ENCODE data around the gene GRIN1. TPM values are rescaled to one million over a fixed set of nuclear protein-coding genes. Genes with fewer than 3 reads are reported as not detected.

GRIN1 gene
- total and polyA plus RNA-seq, 2 donors (not counting 1 experiment from before 2014, with no cell fraction given), result 0.04 TPM; not detected in 1

DNA sequence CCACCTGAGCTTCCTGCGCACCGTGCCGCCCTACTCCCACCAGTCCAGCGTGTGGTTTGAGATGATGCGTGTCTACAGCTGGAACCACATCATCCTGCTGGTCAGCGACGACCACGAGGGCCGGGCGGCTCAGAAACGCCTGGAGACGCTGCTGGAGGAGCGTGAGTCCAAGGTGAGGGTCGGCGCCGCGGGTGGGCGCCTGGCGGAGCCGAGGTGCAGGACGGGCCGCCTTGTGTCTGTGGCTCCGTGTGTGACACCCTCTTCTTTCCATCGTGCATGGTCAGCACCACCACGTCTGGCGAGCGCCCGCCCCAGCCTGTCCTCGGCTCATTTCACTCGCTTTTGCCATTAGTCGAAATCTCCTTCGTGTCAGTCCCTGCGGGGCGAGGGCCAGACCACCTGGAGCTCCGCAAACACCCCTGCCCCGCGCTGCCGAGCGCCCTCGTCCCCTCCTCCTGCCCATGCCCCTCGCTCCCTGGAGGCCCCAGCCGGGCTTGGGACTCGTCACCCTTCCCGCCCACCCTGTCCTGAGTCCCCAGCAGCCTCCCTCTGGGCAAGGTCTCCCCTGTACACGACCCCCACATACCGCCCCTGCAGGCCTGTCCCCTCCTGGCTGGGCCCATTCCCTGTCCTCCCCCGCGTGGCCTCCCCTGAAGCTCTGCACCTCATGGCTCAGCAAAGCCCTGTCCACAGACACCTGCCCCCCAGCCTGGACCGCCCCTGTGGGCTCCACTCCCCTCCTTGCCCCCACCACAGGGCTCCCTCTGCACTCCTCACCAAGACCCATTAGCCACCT is 7.0 kb downstream of the GRIN1 start:
- intact Hi-C loops (cut with micrococcal nuclease), result no loop called here
- H3K4me1 ChIP-seq (ENCODE audit: control insufficient read depth in 2 of 2, insufficient read depth in 2 of 2, low read length in 2 of 2), result peaks cover 0 to 6% of the 10 kb centered on the region in 2 donors
- H3K4me2 ChIP-seq (replicated peaks; ENCODE audit: low read depth, low read length, poor library complexity, severe bottlenecking), result no peak overlapping the region
- ChIA-PET CTCF (no interaction called here), POLR2A (interaction anchor here (0.6 kb wide), 1 partner anchor 8 kb away, joined by 5 read pairs; no protein-coding TSS in a partner anchor)
- Mint-ChIP-seq H3K9me3 (ENCODE audit: insufficient read depth) (no peaks in the 10 kb centered on the region), H3K27ac (no peak overlapping the region), H3K27me3 (peaks cover 31% of the 10 kb centered on the region), H3K4me3 (no peak overlapping the region), H3K4me1 (peaks cover 3% of the 10 kb centered on the region)
- H3K27me3 ChIP-seq (replicated peaks in 1 of 4; ENCODE audit: control extremely low read depth in 1 of 4, control insufficient read depth in 3 of 4, insufficient read depth in 4 of 4, low read length in 3 of 4), result peaks cover 0 to 44% (median 7%) of the 10 kb centered on the region in 4 experiments
- no peaks in the 10 kb centered on the region for H3K36me3 ChIP-seq (replicated peaks in 1 of 2; ENCODE audit: control extremely low read depth in 1 of 2, control insufficient read depth in 1 of 2, extremely low read depth in 1 of 2, insufficient read depth in 2 of 2, low read length in 1 of 2)
- no peaks in the 10 kb centered on the region for H3K79me2 ChIP-seq (ENCODE audit: control insufficient read depth, insufficient read depth, low read length)
- no peak overlapping the region for H3K9ac ChIP-seq (ENCODE audit: low read length)
- no peak overlapping the region for H3K27ac ChIP-seq (ENCODE audit: low read length in 2 of 2)
- no peak overlapping the region for H3K4me3 ChIP-seq (ENCODE audit: control extremely low read depth in 1 of 5, extremely low read depth in 1 of 5, insufficient read depth in 1 of 5, low read depth in 2 of 5, low read length in 4 of 5)
- TF ChIP-seq CTCF (IDR thresholded peaks at IDR 0.05), result no peak
- no peak for TF ChIP-seq EZH2 (IDR thresholded peaks at IDR 0.05; ENCODE audit: borderline replicate concordance, insufficient read depth, low read depth, low read length, poor library complexity, severe bottlenecking)
- H2AFZ ChIP-seq (ENCODE audit: insufficient read depth, low read depth, low read length, poor library complexity, severe bottlenecking), result no peak overlapping the region
- H3K9me3 ChIP-seq (ENCODE audit: control extremely low read depth in 1 of 3, control insufficient read depth in 2 of 3, insufficient read depth in 1 of 3, low read length in 2 of 3), result peaks cover 0 to 22% (median 0%) of the 10 kb centered on the region in 3 donors
- no peaks in the 10 kb centered on the region for H4K20me1 ChIP-seq (ENCODE audit: control insufficient read depth, insufficient read depth, low read length, poor library complexity, severe bottlenecking)
- ATAC-seq (ENCODE audit: low read depth), result no peak
- no peak for DNase-seq
- WGBS (ENCODE audit: insufficient coverage), result 64% methylated on average over 48 of the region's 49 CpGs

DNA sequence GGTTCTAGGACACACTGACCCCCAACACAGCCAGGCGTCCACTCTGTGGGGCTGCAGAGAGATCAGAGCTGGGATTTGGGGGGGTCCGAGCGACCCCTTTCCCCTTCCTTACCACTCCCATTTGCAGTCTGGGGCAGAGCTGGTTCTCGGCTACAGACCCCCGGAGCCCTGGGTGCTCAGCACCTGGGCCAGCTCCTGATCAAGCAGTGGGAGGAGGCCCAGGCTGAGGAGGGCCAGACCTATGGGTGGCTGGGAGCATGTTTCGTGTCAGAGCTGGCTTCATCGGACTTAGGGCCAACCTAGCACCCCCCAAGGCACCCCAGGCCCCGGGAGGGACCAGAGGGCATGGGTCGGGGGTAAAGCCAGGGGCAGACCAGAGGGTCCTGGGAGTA is 7.6 kb downstream of the GRIN1 start:
- intact Hi-C loops (cut with micrococcal nuclease), result no loop called here
- H4K20me1 ChIP-seq (ENCODE audit: control insufficient read depth, insufficient read depth, low read length, poor library complexity, severe bottlenecking), result no peaks in the 10 kb centered on the region
- H3K4me2 ChIP-seq (replicated peaks; ENCODE audit: low read depth, low read length, poor library complexity, severe bottlenecking), result no peak overlapping the region
- no peak overlapping the region for H3K4me3 ChIP-seq (ENCODE audit: control extremely low read depth in 1 of 5, extremely low read depth in 1 of 5, insufficient read depth in 1 of 5, low read depth in 2 of 5, low read length in 4 of 5)
- CTCF ChIA-PET, result no interaction called here
- H3K79me2 ChIP-seq (ENCODE audit: control insufficient read depth, insufficient read depth, low read length), result no peaks in the 10 kb centered on the region
- Mint-ChIP-seq H3K4me3 (no peak overlapping the region), H3K27me3 (peaks cover 26% of the 10 kb centered on the region), H3K4me1 (peaks cover 7% of the 10 kb centered on the region), H3K27ac (no peak overlapping the region), H3K9me3 (ENCODE audit: insufficient read depth) (no peaks in the 10 kb centered on the region)
- peaks cover 0 to 39% (median 4%) of the 10 kb centered on the region in 4 experiments for H3K27me3 ChIP-seq (replicated peaks in 1 of 4; ENCODE audit: control extremely low read depth in 1 of 4, control insufficient read depth in 3 of 4, insufficient read depth in 4 of 4, low read length in 3 of 4)
- no peak overlapping the region for H3K9ac ChIP-seq (ENCODE audit: low read length)
- ATAC-seq (ENCODE audit: low read depth), result no peak
- TF ChIP-seq CTCF (IDR thresholded peaks at IDR 0.05), result no peak
- no peak for TF ChIP-seq EZH2 (IDR thresholded peaks at IDR 0.05; ENCODE audit: borderline replicate concordance, insufficient read depth, low read depth, low read length, poor library complexity, severe bottlenecking)
- DNase-seq, result no peak
- H3K4me1 ChIP-seq (ENCODE audit: control insufficient read depth in 2 of 2, insufficient read depth in 2 of 2, low read length in 2 of 2), result peaks cover 0 to 12% of the 10 kb centered on the region in 2 donors
- H3K9me3 ChIP-seq (ENCODE audit: control extremely low read depth in 1 of 3, control insufficient read depth in 2 of 3, insufficient read depth in 1 of 3, low read length in 2 of 3), result peaks cover 0 to 22% (median 0%) of the 10 kb centered on the region in 3 donors
- no peak overlapping the region for H2AFZ ChIP-seq (ENCODE audit: insufficient read depth, low read depth, low read length, poor library complexity, severe bottlenecking)
- H3K27ac ChIP-seq (ENCODE audit: low read length in 2 of 2), result no peak overlapping the region
- 52% methylated on average over 4 of the region's 9 CpGs for WGBS (ENCODE audit: insufficient coverage)
- POLR2A ChIA-PET, result interaction anchor here (0.6 kb wide), 2 partner anchors 8 to 19 kb away, joined by 4 to 5 read pairs; no protein-coding TSS in a partner anchor
- no peaks in the 10 kb centered on the region for H3K36me3 ChIP-seq (replicated peaks in 1 of 2; ENCODE audit: control extremely low read depth in 1 of 2, control insufficient read depth in 1 of 2, extremely low read depth in 1 of 2, insufficient read depth in 2 of 2, low read length in 1 of 2)
